PC-3 (cell line): ENCODE measurements around the gene LRCH1. TPM values are rescaled to one million over a fixed set of nuclear protein-coding genes. Genes with fewer than 3 reads are reported as not detected.

Experiments
- ATAC-seq: fragments of 200-7000 bp; cut with Tn5 transposase; 2 replicates; pipeline ENCODE4 v1.9.1; 2020; ENCODE audit warnings: mild to moderate bottlenecking, moderate library complexity
- BruUV-seq: library from RNA; stranded (reverse); fragments of 400-500 nt; replicated peaks from 2 replicates; lab custom pipeline; 2021; lab: Mats Ljungman, UMichigan
- CTCF ChIA-PET: fragments of 300-600 bp; sonication (Branson Sonifier 250); formaldehyde crosslinking; loops from one replicate; lab custom pipeline; 2022; ENCODE audit warnings: antibody characterized with exemption; lab: Charles Lee
- POLR2A ChIA-PET: fragments of 300-600 bp; sonication (Branson Sonifier 250); formaldehyde crosslinking; loops from one replicate; lab custom pipeline; 2022; ENCODE audit warnings: antibody characterized with exemption; ENCODE audit not compliant: unreplicated experiment; lab: Charles Lee
- DNase-seq: peaks from one replicate; pipeline ENCODE4 v3.0.0-alpha.2; 2015
- H2AFZ ChIP-seq: fragments of 300-600 bp; sonication (generic); 2 replicates; pipeline ENCODE4 v1.6.0; 2016; ENCODE audit warnings: antibody characterized with exemption, low read length
- H3F3A ChIP-seq: fragments of 300-600 bp; sonication (generic); one replicate; pipeline ENCODE4 v1.6.0; 2017; ENCODE audit warnings: antibody characterized with exemption, low read length, control low read depth, mild to moderate bottlenecking; ENCODE audit not compliant: unreplicated experiment
- H3K27ac ChIP-seq: fragments of 300-600 bp; sonication (generic); 2 replicates; pipeline ENCODE4 v1.5.1; 2016; ENCODE audit warnings: mild to moderate bottlenecking, low read length
- H3K27me3 ChIP-seq: fragments of 300-600 bp; sonication (generic); 2 replicates; pipeline ENCODE4 v1.6.1; 2016; ENCODE audit warnings: low read length, mixed read lengths
- H3K36me3 ChIP-seq: fragments of 300-600 bp; sonication (generic); 2 replicates; pipeline ENCODE4 v1.6.1; 2016; ENCODE audit warnings: low read depth, mixed run types, low read length, mixed read lengths
- H3K4me1 ChIP-seq: fragments of 300-600 bp; sonication (generic); 2 replicates; pipeline ENCODE4 v1.5.1; 2016; ENCODE audit warnings: low read length; ENCODE audit not compliant: insufficient read depth
- H3K4me2 ChIP-seq: fragments of 300-600 bp; sonication (generic); 2 replicates; pipeline ENCODE4 v1.6.0; 2016; ENCODE audit warnings: low read length
- H3K4me3 ChIP-seq: fragments of 300-600 bp; sonication (generic); 2 replicates; pipeline ENCODE4 v1.5.1; 2016; ENCODE audit warnings: mild to moderate bottlenecking, low read length, mixed read lengths
- H3K79me2 ChIP-seq: fragments of 300-600 bp; sonication (generic); 2 replicates; pipeline ENCODE4 v1.6.1; 2017; ENCODE audit warnings: low read length, mixed read lengths
- H3K9ac ChIP-seq: fragments of 300-600 bp; sonication (generic); 2 replicates; pipeline ENCODE4 v1.6.0; 2016; ENCODE audit warnings: mild to moderate bottlenecking, low read length
- H3K9me2 ChIP-seq: fragments of 300-600 bp; sonication (generic); replicated peaks from 2 replicates; pipeline ENCODE4 v1.6.1; 2016; ENCODE audit warnings: mixed run types, low read length, mixed read lengths
- H3K9me3 ChIP-seq: fragments of 300-600 bp; sonication (generic); 2 replicates; pipeline ENCODE4 v1.6.1; 2016; ENCODE audit warnings: low read length, mixed read lengths
- H4K20me1 ChIP-seq: fragments of 300-600 bp; sonication (generic); 2 replicates; pipeline ENCODE4 v1.6.1; 2016; ENCODE audit warnings: low read length, mixed read lengths
- CTCF ChIP-seq: fragments of 300-600 bp; sonication (generic); conservative IDR thresholded peaks from 2 replicates; pipeline ENCODE4 v1.5.1; 2017; ENCODE audit warnings: antibody characterized with exemption, low read depth, mild to moderate bottlenecking, low read length
- EZH2 ChIP-seq: fragments of 300-600 bp; sonication (generic); IDR thresholded peaks from one replicate; pipeline ENCODE4 v1.6.1; 2017; ENCODE audit warnings: antibody characterized with exemption, mild to moderate bottlenecking, low read length; ENCODE audit not compliant: unreplicated experiment
- EZH2phosphoT487 ChIP-seq: fragments of 300-600 bp; sonication (generic); IDR thresholded peaks from 2 replicates; pipeline ENCODE4 v1.6.1; 2018; ENCODE audit warnings: mild to moderate bottlenecking, antibody characterized with exemption, low read length, borderline replicate concordance
- intact Hi-C: fragments of 100-400 bp; cut with micrococcal nuclease; formaldehyde crosslinking; loops from 2 replicates; pipeline ENCODE4 v1.9.0; 2023
- total RNA-seq: library from RNA; depleted of rRNA; stranded (reverse); fragments of >200 nt; gene quantifications from 2 replicates; pipeline ENCODE4 v1.2.3, GENCODE V29; 2014

LRCH1 gene
- total RNA-seq, 1 experiment from 2014 or later: 4.3 TPM

GRCh38 chr13:46577696-46578589 is 25.0 kb downstream of the LRCH1 start:
- Histone ChIP-seq H3F3A (no peaks in the 10 kb centered on the region), H3K4me1 (peaks cover 17% of the 10 kb centered on the region; the same call in 1 of the 2 replicates), H3K9me3 (no peaks in the 10 kb centered on the region), H3K4me3 (no peak overlapping the region), H3K36me3 (no peaks in the 10 kb centered on the region), H3K27ac (no peak overlapping the region), H3K4me2 (no peak overlapping the region), H3K9ac (no peak overlapping the region), H2AFZ (no peak overlapping the region), H3K27me3 (no peaks in the 10 kb centered on the region), H3K9me2 (no peaks in the 10 kb centered on the region), H3K79me2 (peaks cover 15% of the 10 kb centered on the region), H4K20me1 (peaks cover 2% of the 10 kb centered on the region; the same call in 1 of the 2 replicates)
- no TSS peak for BruUV-seq
- TF ChIP-seq EZH2phosphoT487 (no peak), CTCF (no peak), EZH2 (no peak)
- intact Hi-C loops: no loop called here
- ATAC-seq: no peak
- ChIA-PET CTCF (no interaction called here), POLR2A (no interaction called here)
- DNase-seq: no peak

GRCh38 chr13:46578590-46578975 is 25.6 kb downstream of the LRCH1 start:
- H3K4me2 ChIP-seq: no peak overlapping the region
- H3K9ac ChIP-seq: no peak overlapping the region
- H3K4me1 ChIP-seq: peaks cover 17% of the 10 kb centered on the region; the same call in 1 of the 2 replicates
- no peak overlapping the region for H2AFZ ChIP-seq
- no peaks in the 10 kb centered on the region for H3K27me3 ChIP-seq
- no peaks in the 10 kb centered on the region for H3K9me2 ChIP-seq
- ATAC-seq (no peak), DNase-seq (no peak)
- H3K9me3 ChIP-seq: no peaks in the 10 kb centered on the region
- POLR2A ChIA-PET: no interaction called here
- H3K36me3 ChIP-seq: no peaks in the 10 kb centered on the region
- H3K27ac ChIP-seq: no peak overlapping the region
- intact Hi-C loops: no loop called here
- no TSS peak for BruUV-seq
- H4K20me1 ChIP-seq: no peaks in the 10 kb centered on the region
- TF ChIP-seq CTCF (no peak), EZH2 (no peak), EZH2phosphoT487 (no peak)
- no peaks in the 10 kb centered on the region for H3F3A ChIP-seq
- H3K4me3 ChIP-seq: no peak overlapping the region
- peaks cover 10% of the 10 kb centered on the region; the same call in 1 of the 2 replicates for H3K79me2 ChIP-seq
- CTCF ChIA-PET: no interaction called here

GRCh38 chr13:46580362-46580839 is 27.4 kb downstream of the LRCH1 start:
- no peak overlapping the region for H2AFZ ChIP-seq
- H4K20me1 ChIP-seq: no peaks in the 10 kb centered on the region
- ATAC-seq: no peak
- H3K4me1 ChIP-seq: peaks cover 14% of the 10 kb centered on the region; the same call in 1 of the 2 replicates
- H3K36me3 ChIP-seq: no peaks in the 10 kb centered on the region
- DNase-seq: no peak
- H3K27ac ChIP-seq: no peak overlapping the region
- intact Hi-C loops: no loop called here
- no peaks in the 10 kb centered on the region for H3K9me2 ChIP-seq
- H3K27me3 ChIP-seq: no peaks in the 10 kb centered on the region
- CTCF ChIA-PET: no interaction called here
- H3K4me3 ChIP-seq: no peak overlapping the region
- H3K4me2 ChIP-seq: no peak overlapping the region
- peaks cover 11% of the 10 kb centered on the region for H3K79me2 ChIP-seq
- no peaks in the 10 kb centered on the region for H3K9me3 ChIP-seq
- BruUV-seq: no TSS peak
- TF ChIP-seq EZH2phosphoT487: no peak
- no peak for TF ChIP-seq CTCF
- no peak for TF ChIP-seq EZH2
- H3F3A ChIP-seq: no peaks in the 10 kb centered on the region
- POLR2A ChIA-PET: no interaction called here
- no peak overlapping the region for H3K9ac ChIP-seq
